Activated naive CD4-positive, alpha-beta T cell treated with anti-CD3 and anti-CD28 coated beads, Interleukin-2, amount 10 ng/mL, durations not matched to agents 7 days and 5 days (primary cell): ENCODE measurements around the gene CBX8.

ENCODE experiments used
- CTCF ChIA-PET: fragments of 350-600 bp; sonication (Branson Sonifier 250); formaldehyde crosslinking; loops from one replicate; lab custom pipeline; 2021; ENCODE audit warnings: antibody characterized with exemption; lab: Charles Lee
- DNase-seq: peaks from one replicate; pipeline ENCODE4 v3.0.0-alpha.2; 2020
- H3K27ac Mint-ChIP-seq: one replicate; pipeline ENCODE4 v1.8.0; 2021; ENCODE audit warnings: mild to moderate bottlenecking, moderate library complexity, mixed read lengths
- H3K27me3 Mint-ChIP-seq: one replicate; pipeline ENCODE4 v1.8.0; 2021; ENCODE audit warnings: mild to moderate bottlenecking, mixed read lengths
- H3K36me3 Mint-ChIP-seq: one replicate; pipeline ENCODE4 v1.8.0; 2021; ENCODE audit warnings: mixed read lengths
- H3K4me1 Mint-ChIP-seq: one replicate; pipeline ENCODE4 v1.8.0; 2021; ENCODE audit warnings: mixed read lengths
- H3K4me3 Mint-ChIP-seq: one replicate; pipeline ENCODE4 v1.8.0; 2021; ENCODE audit warnings: mild to moderate bottlenecking, moderate library complexity, mixed read lengths
- H3K9me3 Mint-ChIP-seq: one replicate; pipeline ENCODE4 v1.8.0; 2021; ENCODE audit warnings: mixed read lengths

CBX8 gene

DNA sequence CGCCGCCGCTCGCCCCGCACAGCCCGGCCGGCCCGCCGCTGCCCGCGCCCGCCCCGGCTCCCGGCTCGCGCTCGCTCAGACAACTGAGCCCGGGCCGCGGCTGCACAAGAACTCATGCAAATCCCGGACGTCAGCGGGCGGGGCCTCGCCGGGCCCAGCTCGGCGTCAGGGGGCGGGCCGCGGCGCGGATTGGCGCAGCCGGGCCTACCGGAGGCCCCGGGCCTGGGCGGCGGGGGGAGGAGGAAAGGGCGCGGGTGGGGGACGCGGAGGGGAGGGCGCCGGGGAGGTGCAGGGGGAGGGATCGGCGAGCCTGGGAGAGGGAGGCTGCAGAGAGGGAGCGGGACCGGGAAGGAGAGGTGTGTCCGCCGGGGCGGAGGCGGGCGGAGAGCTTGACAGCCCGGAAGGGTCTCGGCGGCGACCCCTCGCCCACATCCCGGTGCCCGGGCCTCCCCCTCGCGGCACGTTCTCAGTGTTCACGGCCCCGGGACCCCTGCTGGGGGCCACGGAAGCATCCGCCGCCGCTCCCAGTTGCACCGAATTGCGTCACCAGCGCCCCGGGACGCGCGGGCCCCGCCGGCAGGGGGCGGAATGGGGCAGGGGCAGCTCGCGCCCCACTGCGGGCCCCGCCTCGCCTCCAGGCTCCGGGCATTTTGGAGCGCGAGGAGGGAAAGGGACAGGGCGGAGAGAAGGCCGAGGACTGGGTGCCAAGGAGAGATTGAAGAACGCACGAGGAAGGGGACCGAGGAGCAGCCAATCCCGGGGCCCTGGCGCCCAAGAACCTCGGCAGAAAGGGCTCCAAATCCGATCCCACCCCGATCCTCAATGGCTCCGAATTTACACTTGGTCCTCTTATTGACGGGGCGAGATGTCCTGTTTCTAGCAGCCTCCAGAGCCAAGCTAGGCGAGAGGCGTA, 42.7 kb upstream of the CBX8 start, which contains the start of gene CBX4:
Gene CBX4 (minus strand): TSS at position 85 of the 913 bp plus-strand sequence. CDS start 189 bp downstream, outside the sequence.
- Mint-ChIP-seq H3K27ac (peak within 1 kb of the TSS; percentile 98), H3K36me3 (peaks cover 23% of the 10 kb centered on the region), H3K4me3 (peak within 1 kb of the TSS; percentile 99), H3K9me3 (no peaks in the 10 kb centered on the region), H3K4me1 (peaks cover 60% of the 10 kb centered on the region), H3K27me3 (peaks cover 56% of the 10 kb centered on the region)
- DNase-seq = peak; percentile 95
- CTCF ChIA-PET = interaction anchor here (0.6 to 4.5 kb wide), 10 partner anchors 15 to 155 kb away, joined by 3 to 27 read pairs (median 6); partner anchors contain the start of gene CBX8

DNA sequence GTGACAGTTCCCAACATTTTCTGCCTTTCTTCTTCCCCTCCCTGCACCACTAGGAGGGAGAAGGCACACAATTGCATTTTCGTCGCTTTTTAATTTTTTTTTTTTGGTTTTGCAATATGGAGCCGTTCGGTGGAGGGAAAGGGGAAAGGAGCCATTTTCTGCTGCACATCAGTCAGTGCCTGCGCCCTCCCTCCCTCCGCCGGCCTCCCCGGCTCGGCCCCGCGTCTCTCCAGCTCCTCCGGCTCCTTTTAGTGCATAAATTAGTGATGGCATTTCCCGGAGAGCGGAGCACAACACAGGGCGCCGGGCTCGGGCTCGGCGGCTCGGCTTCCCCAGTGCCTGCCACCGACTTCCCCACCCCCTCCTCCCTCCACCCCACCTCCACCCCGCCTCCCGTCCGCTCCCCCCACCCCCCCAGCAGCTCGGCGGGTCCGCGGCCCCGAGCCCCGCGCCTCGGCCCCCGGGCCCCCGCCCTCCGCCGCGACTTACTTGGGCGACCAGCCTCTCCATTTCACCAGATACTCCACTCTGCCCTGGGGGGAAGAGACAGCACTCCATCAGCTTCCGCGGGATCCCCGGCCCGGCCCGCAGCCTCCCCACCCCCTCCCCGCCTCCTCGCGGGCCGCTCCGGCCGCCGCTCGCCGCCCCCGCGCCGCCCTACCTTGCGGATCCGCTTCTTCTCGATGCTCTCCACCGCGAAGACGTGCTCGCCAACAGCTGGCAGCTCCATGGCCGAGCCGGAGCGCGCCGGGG, 41.8 kb upstream of the CBX8 start:
- Mint-ChIP-seq H3K27me3 (peaks cover 47% of the 10 kb centered on the region), H3K36me3 (peaks cover 26% of the 10 kb centered on the region), H3K4me1 (peaks cover 60% of the 10 kb centered on the region), H3K27ac (peak overlapping the region; percentile 98), H3K9me3 (no peaks in the 10 kb centered on the region), H3K4me3 (peak overlapping the region; percentile 99)
- CTCF ChIA-PET = interaction anchor here (0.6 to 4.5 kb wide), 6 partner anchors 27 to 156 kb away, joined by 3 to 27 read pairs (median 7); partner anchors contain the start of gene CBX8
- DNase-seq = peak; percentile 71

DNA sequence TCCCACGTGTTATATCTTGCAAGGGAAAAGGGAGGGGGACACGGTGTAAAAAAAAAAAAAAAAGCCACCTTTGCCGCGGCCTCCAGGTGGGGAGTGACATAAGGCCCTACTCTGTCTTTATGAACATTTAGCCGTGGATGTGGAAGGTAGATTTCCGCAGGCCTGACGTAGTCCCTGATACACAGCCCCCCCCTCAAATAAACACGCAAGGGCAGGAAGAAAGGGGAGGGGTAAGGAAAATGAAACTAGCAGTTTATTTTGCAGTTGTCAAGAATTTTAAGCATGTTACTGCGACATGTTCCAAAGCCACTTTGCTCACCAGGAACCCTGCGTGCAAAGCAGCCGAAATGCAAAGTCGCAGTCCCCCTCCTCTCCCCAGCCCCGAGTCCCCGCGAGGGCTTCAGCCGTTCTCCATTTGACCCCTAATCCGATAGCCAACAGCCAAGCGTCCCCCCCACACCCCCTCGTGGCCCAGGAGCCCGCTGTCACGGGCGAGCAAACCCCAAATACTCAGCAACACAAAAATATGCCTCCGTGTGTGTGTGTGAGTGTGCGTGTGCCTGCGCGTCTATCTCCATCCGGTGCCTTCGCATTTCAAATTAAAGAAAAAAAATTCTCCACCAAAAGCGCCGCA, 41.1 kb upstream of the CBX8 start:
- Mint-ChIP-seq H3K9me3 (no peaks in the 10 kb centered on the region), H3K27ac (peak overlapping the region; percentile 98), H3K4me1 (peaks cover 61% of the 10 kb centered on the region), H3K27me3 (peaks cover 40% of the 10 kb centered on the region), H3K36me3 (peaks cover 29% of the 10 kb centered on the region), H3K4me3 (peak overlapping the region; percentile 99)
- CTCF ChIA-PET = interaction anchor here (4.1 kb wide), 1 partner anchor 28 kb away, joined by 39 read pairs; no protein-coding TSS in a partner anchor
- peak; percentile 66 for DNase-seq

DNA sequence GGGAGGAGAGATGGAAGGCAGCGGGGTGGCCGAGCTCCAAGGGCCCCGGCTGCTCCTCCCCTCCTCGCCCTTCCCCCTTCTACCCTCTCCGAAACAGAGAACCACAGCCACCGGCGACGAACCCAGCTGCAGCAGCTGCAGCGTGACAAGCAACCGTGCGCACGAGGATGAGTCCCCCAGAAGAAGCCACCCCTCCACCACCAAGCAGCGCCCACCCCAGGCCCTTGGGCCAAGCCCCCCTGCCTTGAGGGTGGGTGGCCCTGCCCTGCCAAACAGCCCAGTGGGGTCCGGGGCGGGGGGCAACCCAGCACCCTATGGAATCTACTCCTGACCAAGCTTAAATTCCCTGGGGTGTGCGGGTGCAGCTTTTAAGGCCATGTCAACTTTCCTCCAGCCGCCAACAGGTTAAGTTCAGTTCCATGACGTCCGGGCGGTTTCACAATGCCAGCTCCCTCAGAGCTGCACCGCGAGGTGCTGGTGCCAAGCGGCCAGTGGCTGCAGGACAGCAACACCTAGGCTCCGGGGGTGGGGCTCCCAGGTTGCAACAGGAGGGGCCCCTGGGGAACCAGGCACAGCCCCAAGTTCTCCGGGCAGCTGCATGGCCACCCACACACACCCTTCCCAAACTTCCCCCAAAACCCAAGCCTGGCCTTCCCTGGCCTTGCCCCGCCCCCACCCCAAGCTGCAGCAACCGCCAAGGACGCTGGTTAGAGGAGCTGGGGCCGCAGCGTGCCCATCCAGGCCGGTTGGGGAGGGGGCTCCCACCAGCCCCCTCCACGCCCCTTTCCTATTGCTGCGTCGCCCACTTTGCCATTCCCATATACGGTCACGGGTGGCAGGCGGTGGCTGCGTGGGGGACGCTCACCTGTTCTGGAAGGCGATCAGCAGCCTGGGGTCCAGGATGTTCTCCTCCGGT, 40.4 kb upstream of the CBX8 start:
- peak overlapping the region; percentile 99 for H3K4me3 Mint-ChIP-seq
- H3K27ac Mint-ChIP-seq = peak overlapping the region; percentile 98
- DNase-seq = peak; percentile 73
- peaks cover 31% of the 10 kb centered on the region for H3K36me3 Mint-ChIP-seq
- peaks cover 32% of the 10 kb centered on the region for H3K27me3 Mint-ChIP-seq
- peaks cover 56% of the 10 kb centered on the region for H3K4me1 Mint-ChIP-seq
- H3K9me3 Mint-ChIP-seq = no peaks in the 10 kb centered on the region
- CTCF ChIA-PET = interaction anchor here (0.7 to 4.1 kb wide), 7 partner anchors 9 to 155 kb away, joined by 3 to 39 read pairs (median 4); no protein-coding TSS in a partner anchor

DNA sequence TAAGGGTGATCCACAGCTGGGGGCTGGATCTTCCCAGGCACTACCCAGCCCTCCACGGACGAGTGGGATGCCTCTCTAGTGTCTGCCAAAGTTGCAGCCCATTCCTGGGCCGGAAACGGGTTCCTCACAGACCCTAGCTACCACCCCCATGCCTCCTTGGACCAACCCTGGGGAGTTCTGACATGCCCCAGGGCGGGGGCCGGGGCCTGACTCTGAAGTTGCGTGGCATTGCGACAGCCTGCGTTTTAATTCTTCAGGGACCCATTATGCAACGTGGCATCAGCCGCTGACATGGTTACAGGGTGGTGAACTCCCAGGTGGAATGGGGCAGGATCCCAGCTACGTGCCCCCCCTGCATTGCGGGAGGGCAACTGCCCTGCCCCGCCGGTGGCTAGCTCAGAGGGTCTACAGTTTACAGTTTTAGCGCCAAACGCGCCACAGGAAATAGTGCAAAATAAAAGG, 39.7 kb upstream of the CBX8 start:
- H3K27ac Mint-ChIP-seq = peak overlapping the region; percentile 98
- CTCF ChIA-PET = interaction anchor here (0.8 to 4.1 kb wide), 7 partner anchors 10 to 155 kb away, joined by 3 to 39 read pairs (median 4); no protein-coding TSS in a partner anchor
- no peaks in the 10 kb centered on the region for H3K9me3 Mint-ChIP-seq
- peaks cover 28% of the 10 kb centered on the region for H3K36me3 Mint-ChIP-seq
- DNase-seq = no peak
- H3K4me3 Mint-ChIP-seq = peak overlapping the region; percentile 99
- peaks cover 26% of the 10 kb centered on the region for H3K27me3 Mint-ChIP-seq
- peaks cover 54% of the 10 kb centered on the region for H3K4me1 Mint-ChIP-seq

DNA sequence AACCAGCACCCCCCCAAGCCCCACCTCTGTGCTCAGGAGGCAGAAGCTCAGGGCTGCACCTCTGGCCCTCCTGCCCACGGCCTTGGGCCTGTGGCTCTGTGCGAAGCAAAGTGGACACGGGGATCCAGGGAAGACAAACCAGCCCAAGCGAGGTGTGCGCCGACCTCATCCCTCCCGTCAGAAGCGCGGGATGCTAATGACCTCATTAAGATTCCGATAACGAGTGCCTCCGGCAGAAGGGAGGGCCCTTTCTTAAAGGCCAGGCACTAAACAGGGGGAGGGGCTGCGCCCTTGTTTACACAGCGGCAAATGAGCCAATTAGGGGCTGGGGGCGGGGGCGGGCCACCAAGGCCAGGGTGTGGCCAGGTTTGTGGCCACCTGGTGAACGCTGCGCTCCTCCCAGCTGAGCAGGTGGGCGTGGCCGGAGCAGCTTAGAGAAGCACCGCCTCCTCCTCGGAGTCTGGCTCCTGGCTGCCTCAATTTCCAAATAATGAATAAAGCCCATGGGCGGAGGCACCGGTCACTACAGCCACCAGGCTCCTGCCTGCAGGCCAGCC, 39.2 kb upstream of the CBX8 start:
- peaks cover 29% of the 10 kb centered on the region for H3K36me3 Mint-ChIP-seq
- no peak overlapping the region for H3K27ac Mint-ChIP-seq
- H3K9me3 Mint-ChIP-seq = no peaks in the 10 kb centered on the region
- peaks cover 52% of the 10 kb centered on the region for H3K4me1 Mint-ChIP-seq
- CTCF ChIA-PET = interaction anchor here (1.0 to 4.1 kb wide), 7 partner anchors 17 to 86 kb away, joined by 4 to 39 read pairs (median 5); no protein-coding TSS in a partner anchor
- peak; percentile 38 for DNase-seq
- no peak overlapping the region for H3K4me3 Mint-ChIP-seq
- peaks cover 26% of the 10 kb centered on the region for H3K27me3 Mint-ChIP-seq

DNA sequence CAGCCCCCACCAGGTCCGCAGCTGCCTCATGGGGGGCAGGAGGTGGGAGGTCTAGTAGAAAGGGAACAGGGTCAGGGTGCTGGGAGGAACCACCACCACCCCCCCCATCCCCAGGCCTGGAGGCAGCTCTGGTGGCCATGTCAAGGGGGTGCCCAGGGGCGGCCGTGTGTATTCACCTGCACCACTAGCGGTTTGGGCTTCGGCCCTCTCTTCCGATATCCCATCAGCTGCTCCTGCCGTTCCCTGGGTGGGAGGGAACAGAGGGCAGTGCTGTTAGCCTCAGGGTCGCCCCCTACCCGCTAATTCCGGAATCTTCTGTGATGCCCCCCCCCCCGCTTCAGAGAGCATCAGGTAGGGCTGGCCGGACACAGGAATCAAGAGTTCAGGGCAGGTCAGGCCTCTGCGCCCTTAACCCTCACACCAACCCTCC, 38.6 kb upstream of the CBX8 start:
- peaks cover 29% of the 10 kb centered on the region for H3K36me3 Mint-ChIP-seq
- CTCF ChIA-PET = interaction anchor here (1.0 to 4.1 kb wide), 7 partner anchors 14 to 86 kb away, joined by 4 to 39 read pairs (median 5); no protein-coding TSS in a partner anchor
- DNase-seq = no peak
- no peak overlapping the region for H3K27ac Mint-ChIP-seq
- peaks cover 47% of the 10 kb centered on the region for H3K4me1 Mint-ChIP-seq
- H3K4me3 Mint-ChIP-seq = no peak overlapping the region
- no peaks in the 10 kb centered on the region for H3K9me3 Mint-ChIP-seq
- peaks cover 26% of the 10 kb centered on the region for H3K27me3 Mint-ChIP-seq

DNA sequence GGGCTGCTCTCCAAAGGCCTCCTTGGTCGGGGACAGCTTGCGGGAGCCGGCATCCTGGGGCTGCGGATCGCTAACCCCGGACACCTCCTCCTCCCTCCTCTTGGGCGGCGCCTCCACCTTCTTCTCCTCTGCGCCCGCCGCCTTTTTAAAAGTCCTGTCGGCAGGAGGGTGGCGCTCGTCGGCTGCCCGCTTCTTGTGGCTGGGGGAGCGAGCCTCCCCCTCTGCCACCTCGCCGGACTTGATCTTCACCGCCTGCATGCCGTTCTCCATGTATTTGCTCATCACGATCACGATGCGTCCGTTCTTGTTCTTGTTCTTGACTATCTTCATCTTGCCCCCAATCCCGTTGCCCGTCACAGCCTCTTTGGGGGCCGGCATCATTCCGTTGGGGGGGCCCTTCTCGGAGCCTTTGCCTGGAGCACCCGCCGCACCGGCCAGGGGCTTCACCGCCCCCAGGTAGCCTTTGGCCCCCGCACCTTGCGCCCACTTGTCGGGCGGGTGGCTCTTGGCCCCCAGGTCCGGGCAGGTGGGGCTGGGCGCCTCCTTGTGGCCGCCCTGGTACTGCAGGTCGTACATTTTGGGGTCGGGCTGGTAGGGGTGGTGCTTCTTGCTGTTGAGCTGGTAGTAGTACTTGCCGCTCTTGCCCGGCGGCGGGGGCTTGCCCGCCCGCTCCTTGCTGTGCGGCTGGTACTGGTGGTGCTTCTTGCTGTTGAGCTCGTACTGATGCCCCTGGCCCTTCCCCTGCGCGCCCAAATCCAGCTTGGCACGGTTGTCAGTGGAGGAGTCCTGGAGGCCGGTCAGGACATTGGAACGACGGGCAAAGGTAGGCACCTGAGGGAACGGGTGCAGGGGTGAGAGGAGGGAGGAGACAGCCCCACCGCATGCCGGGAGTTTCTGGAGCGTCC, 37.9 kb upstream of the CBX8 start:
- H3K9me3 Mint-ChIP-seq = no peaks in the 10 kb centered on the region
- H3K36me3 Mint-ChIP-seq = peaks cover 29% of the 10 kb centered on the region
- H3K4me3 Mint-ChIP-seq = no peak overlapping the region
- H3K27ac Mint-ChIP-seq = peak overlapping the region; percentile 19
- peaks cover 26% of the 10 kb centered on the region for H3K27me3 Mint-ChIP-seq
- DNase-seq = peak; percentile 52
- peaks cover 41% of the 10 kb centered on the region for H3K4me1 Mint-ChIP-seq
- CTCF ChIA-PET = interaction anchor here (1.0 to 4.1 kb wide), 7 partner anchors 10 to 85 kb away, joined by 4 to 39 read pairs (median 5); no protein-coding TSS in a partner anchor

DNA sequence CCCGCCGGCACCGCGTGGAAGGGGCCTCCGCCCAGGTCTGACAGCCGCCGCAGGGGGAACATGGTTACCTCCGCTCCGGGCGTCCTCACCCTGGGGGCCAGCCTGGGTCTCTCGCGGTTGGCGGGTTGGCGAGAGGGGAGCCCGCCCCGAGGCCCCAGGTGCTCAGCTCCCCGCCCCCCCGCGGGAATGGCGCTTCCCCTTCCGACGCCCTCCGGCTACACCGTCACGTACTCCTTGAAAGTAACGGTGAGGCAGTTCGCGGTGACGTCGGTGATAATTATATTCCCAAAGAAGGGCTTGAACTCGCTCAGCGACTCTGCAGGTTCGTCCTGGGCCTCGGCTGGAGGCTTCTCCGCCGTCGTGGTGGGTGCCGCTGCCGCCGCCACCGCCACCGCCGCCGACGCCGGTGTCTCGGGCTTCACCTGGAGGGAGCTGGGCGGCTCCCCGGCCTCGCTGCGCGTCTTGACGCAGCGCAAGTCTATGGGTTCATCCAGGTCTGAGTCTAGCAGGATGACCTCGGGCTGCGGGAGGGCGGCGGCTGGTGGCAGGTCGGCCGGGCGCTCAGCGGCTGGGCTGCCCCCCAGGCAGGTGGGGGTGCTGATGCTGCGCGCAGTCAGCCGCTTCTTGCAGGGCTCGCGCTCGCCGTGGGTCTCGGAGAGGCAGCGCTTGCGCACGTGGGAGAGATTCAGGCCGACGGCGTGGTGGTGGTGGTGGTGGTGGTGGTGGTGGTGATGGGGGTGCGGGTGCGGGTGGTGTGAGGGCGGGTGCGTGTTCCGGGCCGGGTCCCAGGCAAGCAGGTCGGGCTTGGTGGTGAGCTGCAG, 37.1 kb upstream of the CBX8 start:
- Mint-ChIP-seq H3K4me1 (peaks cover 44% of the 10 kb centered on the region), H3K27ac (no peak overlapping the region), H3K27me3 (peaks cover 25% of the 10 kb centered on the region), H3K36me3 (peaks cover 29% of the 10 kb centered on the region), H3K4me3 (no peak overlapping the region), H3K9me3 (no peaks in the 10 kb centered on the region)
- DNase-seq = no peak
- CTCF ChIA-PET = interaction anchor here (1.6 to 4.1 kb wide), 3 partner anchors 9 to 24 kb away, joined by 7 to 39 read pairs (median 9); no protein-coding TSS in a partner anchor

DNA sequence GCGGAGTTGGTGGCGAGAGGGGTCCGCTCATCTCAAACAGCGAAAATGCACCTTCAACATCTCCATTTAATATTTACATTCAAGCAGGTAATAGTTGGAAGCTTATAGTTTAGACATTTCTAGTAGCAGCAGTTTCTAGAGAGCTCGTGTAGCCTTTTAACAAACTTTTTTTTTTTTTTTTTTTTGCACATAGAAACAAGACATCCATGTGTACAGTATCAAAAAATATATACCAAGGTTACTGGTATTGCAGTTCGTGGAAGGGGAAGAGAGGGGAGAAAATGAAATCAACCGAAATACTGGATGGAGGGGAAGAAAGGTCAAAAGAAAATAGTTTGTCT, 36.2 kb upstream of the CBX8 start:
- peaks cover 25% of the 10 kb centered on the region for H3K27me3 Mint-ChIP-seq
- CTCF ChIA-PET = interaction anchor here (1.6 kb wide), 1 partner anchor 8 kb away, joined by 7 read pairs; no protein-coding TSS in a partner anchor
- peaks cover 25% of the 10 kb centered on the region for H3K36me3 Mint-ChIP-seq
- DNase-seq = no peak
- peak overlapping the region; percentile 28 for H3K4me3 Mint-ChIP-seq
- peaks cover 50% of the 10 kb centered on the region for H3K4me1 Mint-ChIP-seq
- no peak overlapping the region for H3K27ac Mint-ChIP-seq
- H3K9me3 Mint-ChIP-seq = no peaks in the 10 kb centered on the region
